ENCODE results near the gene CCNDBP1.
"Not testable (repeated sequence)": the region's sequence is repeated elsewhere in the genome, so short reads cannot be mapped to it uniquely, and the experiment has no call there.

Gene CCNDBP1

GRCh38 chr15:43185157-43186002 is at the start of gene CCNDBP1:
Gene CCNDBP1, plus strand, starts transcription at chr15:43185403. Its CDS starts 96 bp downstream, at chr15:43185499.
- DNase-seq (ENCODE audit: low spot score) = peak; percentile 97

- DNase-seq (ENCODE audit: low spot score) = no peak
Observed at GRCh38 chr15:43143203-43143941, 41.8 kb upstream of the CCNDBP1 start.

- no peak for DNase-seq (ENCODE audit: low spot score)
Observed at GRCh38 chr15:43144512-43144911, 40.7 kb upstream of the CCNDBP1 start.

GRCh38 chr15:43146184-43146583 is 39.0 kb upstream of the CCNDBP1 start:
- DNase-seq (ENCODE audit: low spot score) = no peak

GRCh38 chr15:43150191-43150929 is 34.8 kb upstream of the CCNDBP1 start:
- peak; percentile 90 for DNase-seq (ENCODE audit: low spot score)

GRCh38 chr15:43151688-43152087 is 33.5 kb upstream of the CCNDBP1 start:
- DNase-seq (ENCODE audit: low spot score) = no peak

- no peak for DNase-seq (ENCODE audit: low spot score)
Observed at GRCh38 chr15:43153269-43153668, 31.9 kb upstream of the CCNDBP1 start.

GRCh38 chr15:43165801-43166325 is 19.3 kb upstream of the CCNDBP1 start:
- no peak for DNase-seq (ENCODE audit: low spot score)

- not testable (repeated sequence) for DNase-seq (ENCODE audit: low spot score)
Observed at GRCh38 chr15:43167261-43167660, 17.9 kb upstream of the CCNDBP1 start.

GRCh38 chr15:43168192-43169107 is 16.8 kb upstream of the CCNDBP1 start:
- DNase-seq (ENCODE audit: low spot score) = no peak

GRCh38 chr15:43169888-43170287 is 15.3 kb upstream of the CCNDBP1 start:
- no peak for DNase-seq (ENCODE audit: low spot score)

- not testable (repeated sequence) for DNase-seq (ENCODE audit: low spot score)
Observed at GRCh38 chr15:43175656-43176309, 9.4 kb upstream of the CCNDBP1 start.

GRCh38 chr15:43177147-43177546 is 8.1 kb upstream of the CCNDBP1 start:
- not testable (repeated sequence) for DNase-seq (ENCODE audit: low spot score)

- DNase-seq (ENCODE audit: low spot score) = no peak
Observed at GRCh38 chr15:43183270-43183669, 1.9 kb upstream of the CCNDBP1 start.

- DNase-seq (ENCODE audit: low spot score) = no peak
Observed at GRCh38 chr15:43184407-43185124, 637 bp upstream of the CCNDBP1 start.

GRCh38 chr15:43186003-43186353 is 775 bp downstream of the CCNDBP1 start:
- no peak for DNase-seq (ENCODE audit: low spot score)

- peak; percentile 67 for DNase-seq (ENCODE audit: low spot score)
Observed at GRCh38 chr15:43187544-43188155, 2.4 kb downstream of the CCNDBP1 start.

GRCh38 chr15:43189296-43189695 is 4.1 kb downstream of the CCNDBP1 start:
- no peak for DNase-seq (ENCODE audit: low spot score)

GRCh38 chr15:43190178-43190577 is 5.0 kb downstream of the CCNDBP1 start:
- DNase-seq (ENCODE audit: low spot score) = no peak

GRCh38 chr15:43193710-43194109 is 8.5 kb downstream of the CCNDBP1 start:
- DNase-seq (ENCODE audit: low spot score) = no peak
